ENCODE data around the gene IDH2. TPM values are rescaled to one million over a fixed set of nuclear protein-coding genes. Genes with fewer than 3 reads are reported as not detected.

IDH2 gene
- total RNA-seq, 6 experiments from 2014 or later = 115 to 371 (median 261) TPM

- intact Hi-C loops (cut with DNase I) = no loop called here
- H3K4me1 ChIP-seq = peaks cover 0 to 27% (median 9%) of the 10 kb centered on the region in 4 donors
- peak overlapping the region in 1 of 3 donors; percentile 11 for H3K27ac ChIP-seq
- DNase-seq (no peak), ATAC-seq (peak in 1 of 4 donors; percentile 8)
- WGBS (ENCODE audit: insufficient coverage, low coverage, low lambda C conversion rate, missing lambda C conversion rate) = 46% methylated on average over 6 of the region's 7 CpGs
- no peak overlapping the region for H3K4me3 ChIP-seq
- no peaks in the 10 kb centered on the region for H3K36me3 ChIP-seq
- H3K27me3 ChIP-seq = no peaks in the 10 kb centered on the region
- TF ChIP-seq, protein P1, sequence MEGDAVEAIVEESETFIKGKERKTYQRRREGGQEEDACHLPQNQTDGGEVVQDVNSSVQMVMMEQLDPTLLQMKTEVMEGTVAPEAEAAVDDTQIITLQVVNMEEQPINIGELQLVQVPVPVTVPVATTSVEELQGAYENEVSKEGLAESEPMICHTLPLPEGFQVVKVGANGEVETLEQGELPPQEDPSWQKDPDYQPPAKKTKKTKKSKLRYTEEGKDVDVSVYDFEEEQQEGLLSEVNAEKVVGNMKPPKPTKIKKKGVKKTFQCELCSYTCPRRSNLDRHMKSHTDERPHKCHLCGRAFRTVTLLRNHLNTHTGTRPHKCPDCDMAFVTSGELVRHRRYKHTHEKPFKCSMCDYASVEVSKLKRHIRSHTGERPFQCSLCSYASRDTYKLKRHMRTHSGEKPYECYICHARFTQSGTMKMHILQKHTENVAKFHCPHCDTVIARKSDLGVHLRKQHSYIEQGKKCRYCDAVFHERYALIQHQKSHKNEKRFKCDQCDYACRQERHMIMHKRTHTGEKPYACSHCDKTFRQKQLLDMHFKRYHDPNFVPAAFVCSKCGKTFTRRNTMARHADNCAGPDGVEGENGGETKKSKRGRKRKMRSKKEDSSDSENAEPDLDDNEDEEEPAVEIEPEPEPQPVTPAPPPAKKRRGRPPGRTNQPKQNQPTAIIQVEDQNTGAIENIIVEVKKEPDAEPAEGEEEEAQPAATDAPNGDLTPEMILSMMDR (IDR thresholded peaks at IDR 0.05) = no peak
- TF ChIP-seq POLR2A (IDR thresholded peaks at IDR 0.05) = no peak
- H3K9me3 ChIP-seq = no peaks in the 10 kb centered on the region
Observed at GRCh38 chr15:90106522-90107117, 4.4 kb upstream of the IDH2 start.

DNA sequence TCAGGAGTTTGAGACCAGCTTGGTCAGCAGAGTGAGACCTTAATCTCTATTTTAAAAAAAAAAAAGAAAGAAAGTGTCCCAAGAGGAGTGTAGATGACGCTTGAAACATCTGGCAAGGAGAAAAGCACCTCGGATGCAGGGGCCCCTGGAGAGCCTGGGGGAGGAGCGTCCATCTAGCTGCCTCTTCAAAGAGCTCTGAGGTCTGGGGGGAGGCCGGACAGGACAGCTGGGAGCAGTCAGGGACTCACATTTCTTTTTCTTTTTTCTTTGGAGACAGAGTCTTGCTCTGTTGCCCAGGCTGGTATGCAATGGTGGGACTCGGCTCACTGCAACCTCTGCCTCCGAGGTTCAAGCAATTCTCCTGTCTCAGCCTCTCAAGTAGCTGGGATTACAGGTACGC lies 3.3 kb upstream of the IDH2 start:
- H3K9me3 ChIP-seq = no peaks in the 10 kb centered on the region
- DNase-seq (no peak), ATAC-seq (no peak)
- peaks cover 0 to 35% (median 10%) of the 10 kb centered on the region in 4 donors for H3K4me1 ChIP-seq
- intact Hi-C loops (cut with DNase I) = no loop called here
- H3K27me3 ChIP-seq = no peaks in the 10 kb centered on the region
- TF ChIP-seq, protein P1 (IDR thresholded peaks at IDR 0.05) = no peak
- no peak for TF ChIP-seq POLR2A (IDR thresholded peaks at IDR 0.05)
- H3K27ac ChIP-seq = no peak overlapping the region
- no peak overlapping the region for H3K4me3 ChIP-seq
- H3K36me3 ChIP-seq = no peaks in the 10 kb centered on the region
- 95% methylated on average over 3 of the region's 7 CpGs for WGBS (ENCODE audit: insufficient coverage, low coverage, low lambda C conversion rate, missing lambda C conversion rate)

- no CpG with 5 or more reads among the region's 4 CpGs for WGBS (ENCODE audit: insufficient coverage, low coverage, low lambda C conversion rate, missing lambda C conversion rate)
Observed at GRCh38 chr15:90104551-90104950, 2.3 kb upstream of the IDH2 start.

GRCh38 chr15:90103701-90104329 lies 1.5 kb upstream of the IDH2 start:
- Histone ChIP-seq H3K36me3 (no peaks in the 10 kb centered on the region), H3K27ac (peak overlapping the region; percentile 92 to 100 (median 98)), H3K27me3 (no peaks in the 10 kb centered on the region), H3K9me3 (no peaks in the 10 kb centered on the region), H3K4me3 (peak overlapping the region in 2 of 3 donors; percentile 58 to 87), H3K4me1 (peaks cover 0 to 52% (median 18%) of the 10 kb centered on the region in 4 donors)
- ATAC-seq (peak; percentile 42 to 59 (median 56)), DNase-seq (peak; percentile 53 to 80 (median 77))
- 57% methylated on average over 4 of the region's 5 CpGs for WGBS (ENCODE audit: insufficient coverage, low coverage, low lambda C conversion rate, missing lambda C conversion rate)
- intact Hi-C loops (cut with DNase I) = no loop called here
- TF ChIP-seq POLR2A (IDR thresholded peaks at IDR 0.05) = peak; percentile 56
- TF ChIP-seq, protein P1 (IDR thresholded peaks at IDR 0.05) = no peak

More at GRCh38 chr15:90104551-90104950, 2.3 kb upstream of the IDH2 start:
- H3K27me3 ChIP-seq = no peaks in the 10 kb centered on the region
- no peaks in the 10 kb centered on the region for H3K36me3 ChIP-seq
- H3K9me3 ChIP-seq = no peaks in the 10 kb centered on the region
- DNase-seq (peak; percentile 72 to 84 (median 73)), ATAC-seq (peak; percentile 25 to 56 (median 32))
- intact Hi-C loops (cut with DNase I) = no loop called here
- H3K27ac ChIP-seq = peak overlapping the region; percentile 92 to 100 (median 98)
- H3K4me3 ChIP-seq = no peak overlapping the region
- peaks cover 0 to 44% (median 14%) of the 10 kb centered on the region in 4 donors for H3K4me1 ChIP-seq
- TF ChIP-seq, protein P1 (IDR thresholded peaks at IDR 0.05) = no peak
- TF ChIP-seq POLR2A (IDR thresholded peaks at IDR 0.05) = peak; percentile 29
